ENCODE data around the gene GLIS1. TPM values are rescaled to one million over a fixed set of nuclear protein-coding genes. Genes with fewer than 3 reads are reported as not detected.

The GLIS1 gene
- polyA plus RNA-seq, 3 donors: not detected

DNA sequence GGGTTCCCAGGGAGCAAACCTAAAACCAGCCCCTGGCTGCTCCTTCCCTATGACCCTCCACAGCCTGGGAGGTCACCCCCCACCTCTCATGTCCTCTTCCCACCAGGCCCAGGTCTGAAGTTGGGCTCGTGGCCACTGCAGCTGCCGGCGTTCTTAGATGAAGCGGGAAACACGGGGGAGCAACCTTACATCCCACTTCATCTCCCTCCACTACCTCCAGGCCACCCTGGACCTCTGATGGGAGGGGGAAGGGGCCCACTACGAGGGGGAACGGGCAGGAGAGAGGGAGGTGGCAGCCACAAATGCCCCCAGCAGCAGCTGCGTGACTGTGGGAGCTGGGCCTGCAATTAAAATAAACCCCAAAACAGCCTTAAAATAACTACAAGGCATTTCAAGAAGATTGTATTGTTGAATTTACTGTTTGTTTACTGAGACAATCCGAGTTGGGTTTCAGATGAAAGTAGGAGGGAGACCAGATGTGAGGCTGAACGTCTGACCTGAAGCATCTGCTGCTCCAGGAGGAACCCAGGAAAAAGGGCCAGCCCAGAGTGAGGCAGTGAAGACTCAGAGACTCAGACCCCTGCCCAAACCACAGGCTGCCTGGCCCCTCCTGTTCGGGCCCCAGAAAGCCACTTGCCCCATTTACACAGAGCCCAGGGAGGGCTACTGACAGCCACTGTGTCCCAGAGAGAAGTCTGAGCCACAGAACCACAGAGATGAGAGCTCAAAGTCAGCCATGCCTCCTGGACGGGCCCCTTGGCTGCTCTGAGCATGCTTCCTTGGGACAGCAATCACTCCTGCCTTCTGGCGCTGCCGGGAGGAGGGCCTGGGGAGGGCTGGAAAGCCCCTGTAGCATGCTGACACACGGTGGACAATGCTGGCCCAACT, 59.8 kb downstream of the GLIS1 start:
- TF ChIP-seq CTCF (IDR thresholded peaks at IDR 0.05): no peak
- H3K4me3 ChIP-seq (replicated peaks in 1 of 3; ENCODE audit: low read depth in 2 of 3, low read length in 3 of 3): no peak overlapping the region
- 71% methylated on average over 5 of the region's 15 CpGs for WGBS (ENCODE audit: insufficient coverage)
- H3K79me2 ChIP-seq (ENCODE audit: insufficient read depth, low read length): no peaks in the 10 kb centered on the region
- Mint-ChIP-seq H3K9me3 (no peaks in the 10 kb centered on the region), H3K4me1 (peaks cover 10% of the 10 kb centered on the region), H3K36me3 (no peaks in the 10 kb centered on the region), H3K27me3 (ENCODE audit: low read depth in 3 of 3) (peaks cover 0 to 8% (median 4%) of the 10 kb centered on the region in 3 donors), H3K4me3 (no peak overlapping the region), H3K27ac (no peak overlapping the region)
- H3K4me1 ChIP-seq (ENCODE audit: control insufficient read depth in 1 of 2, insufficient read depth in 2 of 2, low read length in 2 of 2): no peaks in the 10 kb centered on the region
- intact Hi-C loops (cut with micrococcal nuclease): no loop called here
- H3K27ac ChIP-seq (ENCODE audit: low read depth in 1 of 2, low read length in 2 of 2): no peak overlapping the region
- H3K9me3 ChIP-seq (replicated peaks in 1 of 2; ENCODE audit: control insufficient read depth in 1 of 2, insufficient read depth in 1 of 2, low read length in 2 of 2): no peaks in the 10 kb centered on the region
- no peak overlapping the region for H3K4me2 ChIP-seq (replicated peaks; ENCODE audit: extremely low read depth, low read length, poor library complexity, severe bottlenecking)
- no peaks in the 10 kb centered on the region for H3K36me3 ChIP-seq (replicated peaks in 1 of 2; ENCODE audit: control insufficient read depth in 1 of 2, insufficient read depth in 2 of 2, low read length in 2 of 2)
- no peaks in the 10 kb centered on the region for H4K20me1 ChIP-seq (ENCODE audit: insufficient read depth, low read length)
- H3K27me3 ChIP-seq (ENCODE audit: control insufficient read depth in 2 of 2, insufficient read depth in 2 of 2, low read length in 2 of 2): no peaks in the 10 kb centered on the region
- no peak for DNase-seq
- H2AFZ ChIP-seq (ENCODE audit: insufficient read depth, low read depth, low read length, poor library complexity, severe bottlenecking): no peak overlapping the region
- H3K9ac ChIP-seq (ENCODE audit: insufficient read depth, low read length, poor library complexity, severe bottlenecking): no peak overlapping the region

DNA sequence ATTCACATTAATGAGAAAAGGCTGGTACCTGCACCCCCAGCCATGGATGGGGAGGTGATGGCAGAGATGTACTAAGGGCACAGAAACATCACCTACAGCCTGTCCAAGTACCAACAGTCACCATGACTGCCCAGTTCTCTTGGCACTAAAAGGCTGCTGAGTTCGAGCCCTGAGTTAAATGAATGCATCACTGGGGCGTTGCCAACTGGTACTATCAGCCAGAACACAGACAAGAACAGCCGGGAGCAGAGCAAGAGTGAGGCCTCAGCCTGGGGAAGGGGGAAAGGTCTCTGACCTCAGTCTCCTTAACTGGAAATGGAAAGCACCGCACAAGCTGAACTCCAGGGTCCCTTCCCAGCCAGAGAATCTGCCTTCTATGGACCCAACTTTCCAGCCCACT, 60.5 kb downstream of the GLIS1 start:
- no peaks in the 10 kb centered on the region for H3K36me3 Mint-ChIP-seq

More for the DNA sequence above, 60.5 kb downstream of the GLIS1 start:
- H3K4me1 ChIP-seq (ENCODE audit: control insufficient read depth in 1 of 2, insufficient read depth in 2 of 2, low read length in 2 of 2): no peaks in the 10 kb centered on the region
- no peak overlapping the region for H3K27ac Mint-ChIP-seq
- no peak for TF ChIP-seq CTCF (IDR thresholded peaks at IDR 0.05)
- peaks cover 0 to 8% (median 4%) of the 10 kb centered on the region in 3 donors for H3K27me3 Mint-ChIP-seq (ENCODE audit: low read depth in 3 of 3)
- no peaks in the 10 kb centered on the region for H4K20me1 ChIP-seq (ENCODE audit: insufficient read depth, low read length)
- H3K27me3 ChIP-seq (ENCODE audit: control insufficient read depth in 2 of 2, insufficient read depth in 2 of 2, low read length in 2 of 2): no peaks in the 10 kb centered on the region
- no peak overlapping the region for H3K9ac ChIP-seq (ENCODE audit: insufficient read depth, low read length, poor library complexity, severe bottlenecking)
- H3K36me3 ChIP-seq (replicated peaks in 1 of 2; ENCODE audit: control insufficient read depth in 1 of 2, insufficient read depth in 2 of 2, low read length in 2 of 2): no peaks in the 10 kb centered on the region
- no peak overlapping the region for H3K4me3 Mint-ChIP-seq
- H3K79me2 ChIP-seq (ENCODE audit: insufficient read depth, low read length): no peaks in the 10 kb centered on the region
- DNase-seq: no peak
- no peak overlapping the region for H3K4me2 ChIP-seq (replicated peaks; ENCODE audit: extremely low read depth, low read length, poor library complexity, severe bottlenecking)
- H3K4me1 Mint-ChIP-seq: peaks cover 10% of the 10 kb centered on the region
- intact Hi-C loops (cut with micrococcal nuclease): no loop called here
- no peak overlapping the region for H3K27ac ChIP-seq (ENCODE audit: low read depth in 1 of 2, low read length in 2 of 2)
- H3K9me3 Mint-ChIP-seq: no peaks in the 10 kb centered on the region
- H2AFZ ChIP-seq (ENCODE audit: insufficient read depth, low read depth, low read length, poor library complexity, severe bottlenecking): no peak overlapping the region
- WGBS (ENCODE audit: insufficient coverage): 89% methylated on average over 3 of the region's 4 CpGs
- H3K4me3 ChIP-seq (replicated peaks in 1 of 3; ENCODE audit: low read depth in 2 of 3, low read length in 3 of 3): no peak overlapping the region
- H3K9me3 ChIP-seq (replicated peaks in 1 of 2; ENCODE audit: control insufficient read depth in 1 of 2, insufficient read depth in 1 of 2, low read length in 2 of 2): no peaks in the 10 kb centered on the region
